Endometrial microvascular endothelial cells (primary cell): ENCODE measurements around the gene PTTG1IP2. TPM values are rescaled to one million over a fixed set of nuclear protein-coding genes. Genes with fewer than 3 reads are reported as not detected.

Experiments
- in situ Hi-C: cut with HindIII; loops from 2 replicates; pipeline ENCODE4 v1.10.0; 2017; ENCODE audit warnings: low sequenced_read_pairs, low pct_unique_long_range_greater_than_20kb; ENCODE audit errors: inconsistent ontology term
- total RNA-seq: library from RNA; depleted of rRNA; stranded (reverse); fragments of >200 nt; gene quantifications from one replicate; pipeline ENCODE4 v1.2.3, GENCODE V29; 2015; ENCODE audit errors: inconsistent ontology term

PTTG1IP2 gene
- total RNA-seq, 1 donor from 2014 or later: not detected

DNA sequence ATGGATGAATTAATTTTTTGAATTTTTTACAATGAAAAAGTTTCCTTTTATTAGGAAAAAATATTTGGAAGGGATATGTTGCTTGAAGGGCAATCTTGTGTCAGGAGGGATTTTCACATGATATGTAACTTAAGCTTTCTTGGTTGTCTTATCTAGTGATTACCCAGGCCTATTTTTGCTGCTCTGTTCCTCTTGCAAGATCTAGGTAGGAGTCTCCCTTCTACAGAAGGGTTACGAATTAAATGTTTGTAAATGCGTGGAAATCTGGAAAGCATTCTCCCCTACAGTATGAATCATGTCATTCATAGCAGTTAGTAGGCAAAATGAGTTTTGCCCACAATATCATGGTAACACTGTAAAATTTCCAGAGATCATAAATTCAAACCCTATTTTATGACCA is 69.0 kb downstream of the PTTG1IP2 start:
- in situ Hi-C loops: no loop called here

DNA sequence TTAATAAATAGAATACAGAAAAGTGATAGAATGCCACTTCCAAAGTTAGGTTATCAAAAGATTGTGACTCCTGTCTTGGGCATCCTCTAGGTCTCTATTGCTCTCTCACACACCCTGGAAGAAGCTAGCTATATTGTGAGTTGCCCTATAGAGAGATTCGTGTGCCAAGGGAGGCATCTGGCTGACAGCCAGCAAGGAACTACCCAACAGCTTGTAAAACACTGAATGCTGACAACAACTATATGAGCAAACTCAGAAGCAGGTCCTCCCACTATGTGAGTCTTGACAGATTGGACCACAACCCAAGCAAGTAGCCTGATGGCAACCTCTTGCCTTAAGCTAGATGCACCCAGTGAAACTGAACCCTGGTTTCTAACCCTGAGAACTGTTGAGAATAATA is 71.0 kb downstream of the PTTG1IP2 start:
- in situ Hi-C loops: no loop called here

DNA sequence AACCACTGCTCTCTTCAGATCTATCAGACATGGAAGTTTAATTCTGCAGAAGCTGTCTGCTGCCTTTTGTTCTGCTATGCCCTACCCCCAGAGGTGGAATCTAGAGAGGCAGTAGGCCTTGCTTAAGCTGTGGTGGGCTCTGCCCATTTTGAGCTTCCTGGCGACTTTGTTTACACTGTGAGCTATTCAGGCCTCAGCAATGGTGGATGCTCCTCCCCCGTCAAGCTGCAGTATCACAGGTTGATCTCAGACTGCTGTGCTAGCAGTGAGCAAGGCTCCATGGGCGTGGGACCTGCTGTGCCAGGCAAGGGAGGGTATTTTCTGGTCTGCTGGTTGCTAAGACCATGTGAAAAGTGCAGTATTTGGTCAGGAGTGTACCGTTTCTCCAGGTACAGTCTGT is 81.6 kb downstream of the PTTG1IP2 start:
- in situ Hi-C loops: no loop called here

DNA sequence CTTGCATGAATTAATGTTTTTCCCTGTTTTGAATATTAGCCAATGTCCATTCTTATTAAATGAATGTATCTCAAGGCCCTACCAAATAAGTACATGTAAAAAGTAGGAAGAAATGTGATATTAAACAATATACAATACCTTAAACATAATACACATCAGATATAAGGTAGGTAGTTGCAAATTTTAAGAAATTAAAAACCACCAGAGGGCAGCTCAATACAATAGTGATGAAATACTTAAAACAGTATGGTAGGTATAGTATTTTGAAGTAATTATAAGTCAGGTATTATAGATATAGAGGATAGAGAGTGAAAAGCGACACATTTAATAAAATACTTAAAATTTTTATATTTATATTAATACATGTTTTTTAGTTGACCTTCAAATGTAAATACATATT is 83.1 kb downstream of the PTTG1IP2 start:
- in situ Hi-C loops: no loop called here

DNA sequence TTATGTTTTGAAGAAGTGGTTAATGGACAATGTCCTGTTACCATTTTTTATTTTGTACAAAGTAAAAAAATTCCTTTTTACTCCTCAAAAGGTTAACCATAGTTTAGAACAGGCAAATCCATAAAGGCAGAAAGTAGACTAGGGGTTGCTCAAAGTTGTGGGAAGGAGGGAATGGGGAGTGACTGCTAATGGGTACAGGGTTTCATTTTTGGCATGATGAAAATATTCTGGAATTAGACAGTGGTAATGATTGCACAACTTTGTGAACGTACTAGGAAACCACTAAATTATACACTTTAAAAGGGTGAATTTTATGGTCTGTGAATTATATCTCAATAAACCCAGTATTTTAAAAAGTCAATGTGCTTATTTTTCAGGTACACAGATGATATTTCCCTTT is 91.3 kb downstream of the PTTG1IP2 start:
- in situ Hi-C loops: no loop called here

Other genes starting within 250 kb of the PTTG1IP2 start
- 0.19 TPM for gene CFAP69, start 224.5 kb upstream of the PTTG1IP2 start, total RNA-seq
- gene FAM237B, start 148.3 kb upstream of the PTTG1IP2 start, total RNA-seq: not detected
- 5.9 TPM for gene GTPBP10, start 122.9 kb upstream of the PTTG1IP2 start, total RNA-seq
- 9.4 TPM for gene CLDN12, start 66.2 kb upstream of the PTTG1IP2 start, total RNA-seq
- 7.2 TPM for gene CDK14, start 126.7 kb downstream of the PTTG1IP2 start, total RNA-seq